Coronary artery (tissue), 2 donors: ENCODE data around the gene ATXN1L.

Source experiments
- DNase-seq: peaks from one replicate; pipeline ENCODE4 v3.0.0-alpha.2; 2017; ENCODE audit warnings: low spot score
- H3K27ac ChIP-seq, 2 donors: fragments of 200-600 bp; sonication (generic); one replicate each; pipeline ENCODE4 v1.5.1; 2016 to 2019
- H3K4me3 ChIP-seq: fragments of 200-600 bp; sonication (generic); 2 replicates; pipeline ENCODE4 v1.5.1; 2016; ENCODE audit warnings: mild to moderate bottlenecking, moderate library complexity
- CTCF ChIP-seq: fragments of 200-600 bp; sonication (generic); IDR thresholded peaks from one replicate; pipeline ENCODE4 v1.5.1; 2019; ENCODE audit warnings: antibody characterized with exemption

ATXN1L gene

DNA sequence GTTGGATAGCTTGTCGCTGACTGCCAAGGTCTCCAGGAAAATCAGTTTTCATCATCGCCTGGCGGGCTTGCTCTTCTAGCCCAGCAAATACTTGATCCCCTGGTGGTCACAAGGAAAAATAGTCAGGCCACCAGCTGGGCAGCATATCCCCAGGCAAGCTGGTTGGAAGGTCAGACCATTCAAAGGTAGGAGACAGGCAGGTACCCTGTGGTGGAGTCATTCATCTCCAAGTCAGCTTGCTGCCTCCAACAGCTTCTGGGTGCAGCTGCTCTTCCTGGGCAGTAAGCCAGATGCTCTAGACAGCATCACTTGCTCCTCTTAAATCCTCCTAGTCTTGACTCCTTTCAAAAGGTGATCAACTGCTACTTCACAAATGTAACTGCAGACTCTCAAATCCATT is 22.2 kb downstream of the ATXN1L start:
- no peak for DNase-seq
- no peak for TF ChIP-seq CTCF
- no peak overlapping the region for H3K27ac ChIP-seq
- no peak overlapping the region for H3K4me3 ChIP-seq

DNA sequence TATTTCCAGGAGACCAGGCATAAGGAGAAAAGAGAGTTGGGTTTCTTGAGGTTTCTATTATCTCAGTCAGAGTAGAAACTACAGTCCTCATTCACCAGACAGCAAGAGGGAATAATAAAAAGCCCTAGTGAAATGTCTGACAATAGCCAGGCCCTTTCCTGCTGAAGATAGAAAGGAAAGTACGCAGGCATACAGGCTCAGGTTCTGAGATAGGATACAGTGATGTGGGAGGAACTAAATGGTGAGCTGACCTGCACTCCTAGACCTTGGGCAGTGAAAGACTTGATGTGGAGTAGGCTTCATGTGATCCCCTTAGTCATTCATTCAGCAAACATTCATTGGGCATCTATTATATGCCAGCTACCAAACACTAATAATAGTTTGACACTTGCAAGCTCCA is 23.3 kb downstream of the ATXN1L start:
- TF ChIP-seq CTCF = no peak
- no peak for DNase-seq
- no peak overlapping the region for H3K4me3 ChIP-seq
- H3K27ac ChIP-seq = no peak overlapping the region

GRCh38 chr16:71870818-71871217 is 25.0 kb downstream of the ATXN1L start:
- no peak overlapping the region for H3K4me3 ChIP-seq
- DNase-seq = no peak

DNA sequence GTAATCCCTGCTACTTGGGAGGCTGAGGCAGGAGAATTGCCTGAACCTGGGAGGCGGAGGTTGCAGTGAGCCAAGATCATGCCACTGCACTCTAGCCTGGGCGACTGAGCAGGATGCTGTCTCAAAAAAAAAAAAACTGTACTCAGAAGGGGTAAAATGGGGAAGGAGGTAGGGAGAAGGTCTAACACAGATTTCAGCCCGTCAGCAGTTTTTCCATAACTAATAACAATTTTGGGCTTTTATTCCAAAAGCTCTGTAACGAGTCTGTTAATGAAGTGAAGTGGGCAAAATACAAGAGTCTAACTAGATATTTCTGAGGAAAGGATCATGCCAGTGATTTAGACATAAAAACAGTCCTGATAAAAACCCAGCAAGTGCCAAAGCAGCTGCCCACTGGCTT is 27.4 kb downstream of the ATXN1L start:
- H3K27ac ChIP-seq = no peak overlapping the region
- H3K4me3 ChIP-seq = no peak overlapping the region
- no peak for DNase-seq
- no peak for TF ChIP-seq CTCF

More at GRCh38 chr16:71870818-71871217, 25.0 kb downstream of the ATXN1L start:
- no peak overlapping the region for H3K27ac ChIP-seq
- TF ChIP-seq CTCF = no peak

GRCh38 chr16:71878911-71879310 is 33.1 kb downstream of the ATXN1L start:
- H3K27ac ChIP-seq = no peak overlapping the region
- no peak for DNase-seq
- no peak for TF ChIP-seq CTCF
- no peak overlapping the region for H3K4me3 ChIP-seq

DNA sequence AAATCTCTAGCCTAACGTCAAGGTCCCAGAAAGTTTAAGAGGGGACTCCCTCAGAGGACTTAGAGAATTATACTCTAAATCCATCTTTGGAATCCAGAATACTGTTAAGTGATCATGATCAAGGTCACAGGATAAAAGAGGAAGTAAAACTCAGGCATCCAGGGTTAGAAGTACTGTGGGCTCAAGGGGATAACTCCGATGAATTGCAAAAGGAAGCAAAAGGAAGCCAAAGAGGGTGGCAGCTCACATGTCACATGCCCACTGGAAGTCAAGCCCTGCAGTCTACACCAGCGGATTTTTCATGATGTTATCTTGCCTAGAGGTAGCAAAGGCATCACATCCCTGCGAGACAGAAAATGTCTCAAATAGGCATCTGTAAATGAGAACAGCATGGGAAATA is 34.4 kb downstream of the ATXN1L start:
- H3K4me3 ChIP-seq = no peak overlapping the region
- no peak for TF ChIP-seq CTCF
- H3K27ac ChIP-seq = no peak overlapping the region
- no peak for DNase-seq

DNA sequence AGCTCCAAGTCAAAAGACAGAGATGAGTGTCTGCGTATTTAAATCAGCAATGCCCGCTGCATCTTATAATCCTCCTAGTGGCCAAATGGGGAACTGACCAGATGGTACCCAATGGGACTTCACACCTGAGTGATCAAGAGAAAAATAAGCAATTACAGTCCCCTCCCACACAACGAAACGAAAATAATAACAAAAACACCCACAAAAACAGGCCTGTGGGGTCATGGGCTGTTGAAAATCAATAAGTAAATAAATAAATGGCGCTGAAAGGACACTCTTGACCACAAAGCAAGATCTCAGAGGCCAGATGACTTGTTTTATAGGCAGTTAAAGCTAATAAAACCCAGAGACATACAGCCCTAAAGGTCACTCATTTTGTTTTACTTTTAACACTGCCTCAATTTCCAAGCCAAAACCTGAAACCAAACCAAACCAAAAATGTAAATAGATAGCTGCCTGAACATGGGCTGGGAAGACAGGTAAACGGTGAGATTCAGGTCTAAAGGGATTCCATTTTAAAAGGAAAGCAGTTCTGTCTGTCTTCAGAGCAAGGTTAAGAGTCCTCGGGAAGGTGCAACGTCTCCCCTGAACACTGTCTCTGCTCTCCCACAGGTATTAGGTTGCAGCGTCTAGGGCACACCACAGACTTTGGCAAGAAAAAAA is 36.9 kb downstream of the ATXN1L start:
- no peak for DNase-seq
- Histone ChIP-seq H3K27ac (peak overlapping the region; percentile 89 to 95), H3K4me3 (peak overlapping the region; percentile 84)
- TF ChIP-seq CTCF = peak; percentile 78
